ENCODE data around the gene RPS24. TPM values are rescaled to one million over a fixed set of nuclear protein-coding genes. Genes with fewer than 3 reads are reported as not detected.

RPS24 gene
- total RNA-seq: 1,000 to 10,000 TPM in 1 of 6 donors, 100 to 1,000 TPM in 5; 599 to 1,094 (median 938) TPM
- polyA plus RNA-seq: 1,000 to 10,000 TPM; 2,937 to 3,548 TPM

- intact Hi-C loops (cut with DNase I): no loop called here
- WGBS, 2 donors: 0% methylated on average over 55 of the region's 55 CpGs
- Histone ChIP-seq H3K4me3 (peak within 1 kb of the TSS; percentile 49 to 80 (median 62)), H3K4me1 (peaks cover 15 to 40% (median 22%) of the 10 kb centered on the region in 3 donors), H3K27ac (peak within 1 kb of the TSS in 3 of 4 donors; percentile 23 to 68 (median 68)), H3K36me3 (peaks cover 7 to 36% (median 8%) of the 10 kb centered on the region in 3 donors), H3K9me3 (no peaks in the 10 kb centered on the region), H3K27me3 (no peaks in the 10 kb centered on the region)
- TF ChIP-seq, protein P1, sequence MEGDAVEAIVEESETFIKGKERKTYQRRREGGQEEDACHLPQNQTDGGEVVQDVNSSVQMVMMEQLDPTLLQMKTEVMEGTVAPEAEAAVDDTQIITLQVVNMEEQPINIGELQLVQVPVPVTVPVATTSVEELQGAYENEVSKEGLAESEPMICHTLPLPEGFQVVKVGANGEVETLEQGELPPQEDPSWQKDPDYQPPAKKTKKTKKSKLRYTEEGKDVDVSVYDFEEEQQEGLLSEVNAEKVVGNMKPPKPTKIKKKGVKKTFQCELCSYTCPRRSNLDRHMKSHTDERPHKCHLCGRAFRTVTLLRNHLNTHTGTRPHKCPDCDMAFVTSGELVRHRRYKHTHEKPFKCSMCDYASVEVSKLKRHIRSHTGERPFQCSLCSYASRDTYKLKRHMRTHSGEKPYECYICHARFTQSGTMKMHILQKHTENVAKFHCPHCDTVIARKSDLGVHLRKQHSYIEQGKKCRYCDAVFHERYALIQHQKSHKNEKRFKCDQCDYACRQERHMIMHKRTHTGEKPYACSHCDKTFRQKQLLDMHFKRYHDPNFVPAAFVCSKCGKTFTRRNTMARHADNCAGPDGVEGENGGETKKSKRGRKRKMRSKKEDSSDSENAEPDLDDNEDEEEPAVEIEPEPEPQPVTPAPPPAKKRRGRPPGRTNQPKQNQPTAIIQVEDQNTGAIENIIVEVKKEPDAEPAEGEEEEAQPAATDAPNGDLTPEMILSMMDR (IDR thresholded peaks at IDR 0.05): no peak
- FAIRE-seq (peak; percentile 93), ATAC-seq (peak; percentile 88 to 94 (median 90)), DNase-seq (peak; percentile 93 to 97 (median 95))
These were observed at the start of gene RPS24 for GRCh38 chr10:78033637-78034470. TSS of gene RPS24 (plus strand) at chr10:78033863. CDS start at chr10:78033902, 39 bp downstream.

- intact Hi-C loops (cut with DNase I): no loop called here
- Histone ChIP-seq H3K27ac (no peak overlapping the region), H3K4me1 (peaks cover 0 to 6% (median 0%) of the 10 kb centered on the region in 3 donors), H3K9me3 (no peaks in the 10 kb centered on the region), H3K36me3 (peaks cover 0 to 77% (median 37%) of the 10 kb centered on the region in 3 donors), H3K27me3 (no peaks in the 10 kb centered on the region), H3K4me3 (no peak overlapping the region)
- DNase-seq (no peak), FAIRE-seq (no peak), ATAC-seq (no peak)
- TF ChIP-seq, protein P1 (IDR thresholded peaks at IDR 0.05): no peak
- WGBS, 2 donors: 77 to 85% methylated on average over 4 of the region's 4 CpGs
These were observed 48.7 kb upstream of the RPS24 start for GRCh38 chr10:77984986-77985385.

DNA sequence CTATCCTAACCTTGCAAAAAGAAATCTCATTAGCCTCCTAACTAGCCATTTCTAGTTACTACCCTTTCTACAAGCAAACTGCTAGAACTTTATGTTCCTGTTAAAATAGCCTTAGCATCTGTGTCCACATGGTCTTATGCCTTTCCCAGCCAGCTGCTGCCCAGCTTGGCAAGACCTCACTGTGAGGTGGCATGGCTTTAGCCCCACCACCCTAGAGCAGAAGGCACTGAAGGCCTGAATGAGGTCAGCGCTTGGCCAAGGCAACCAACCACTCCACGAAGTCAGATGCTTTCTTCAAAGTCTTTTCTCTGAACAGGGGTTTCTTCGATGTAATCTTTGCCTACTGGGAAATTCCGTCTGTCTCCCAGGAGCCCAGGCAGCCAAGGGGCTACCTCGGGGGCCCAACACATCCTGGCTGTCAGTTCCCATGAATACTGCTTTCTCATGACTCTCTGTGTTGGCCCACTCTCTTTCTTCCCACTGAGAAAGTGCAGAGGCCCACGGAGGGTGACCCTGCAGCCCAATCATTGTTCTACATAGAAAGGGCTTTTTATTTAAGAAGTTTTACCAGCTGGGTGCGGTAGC is 45.9 kb upstream of the RPS24 start:
- intact Hi-C loops (cut with DNase I): no loop called here
- DNase-seq: no peak
- TF ChIP-seq, protein P1 (IDR thresholded peaks at IDR 0.05): no peak
- FAIRE-seq: no peak
- WGBS, 2 donors: 93 to 94% methylated on average over 7 of the region's 7 CpGs
- Histone ChIP-seq H3K36me3 (peaks cover 0 to 70% (median 31%) of the 10 kb centered on the region in 3 donors), H3K4me3 (no peak overlapping the region), H3K27me3 (no peaks in the 10 kb centered on the region), H3K9me3 (no peaks in the 10 kb centered on the region), H3K27ac (no peak overlapping the region), H3K4me1 (peaks cover 0 to 6% (median 0%) of the 10 kb centered on the region in 3 donors)
- ATAC-seq: no peak

- DNase-seq (peak in 4 of 6 donors; percentile 36 to 65 (median 51)), FAIRE-seq (no peak), ATAC-seq (peak; percentile 86 to 95 (median 92))
- Histone ChIP-seq H3K27me3 (no peaks in the 10 kb centered on the region), H3K4me3 (no peak overlapping the region), H3K36me3 (peaks cover 0 to 56% (median 19%) of the 10 kb centered on the region in 3 donors), H3K4me1 (peaks cover 0 to 6% (median 0%) of the 10 kb centered on the region in 3 donors), H3K9me3 (no peaks in the 10 kb centered on the region), H3K27ac (peak overlapping the region in 1 of 4 donors; percentile 15)
- 39 to 41% methylated on average over 11 of the region's 11 CpGs for WGBS, 2 donors
- TF ChIP-seq, protein P1 (IDR thresholded peaks at IDR 0.05): no peak
- intact Hi-C loops (cut with DNase I): no loop called here
These were observed 44.5 kb upstream of the RPS24 start for GRCh38 chr10:77989081-77989724.

Data from pancreas (tissue), 10 donors.